ENCODE data around the gene NOSTRIN. TPM values are rescaled to one million over a fixed set of nuclear protein-coding genes. Genes with fewer than 3 reads are reported as not detected.
A peak's percentile ranks its signal among the peaks of the same experiment; 100 is the strongest.

NOSTRIN gene, protein sequence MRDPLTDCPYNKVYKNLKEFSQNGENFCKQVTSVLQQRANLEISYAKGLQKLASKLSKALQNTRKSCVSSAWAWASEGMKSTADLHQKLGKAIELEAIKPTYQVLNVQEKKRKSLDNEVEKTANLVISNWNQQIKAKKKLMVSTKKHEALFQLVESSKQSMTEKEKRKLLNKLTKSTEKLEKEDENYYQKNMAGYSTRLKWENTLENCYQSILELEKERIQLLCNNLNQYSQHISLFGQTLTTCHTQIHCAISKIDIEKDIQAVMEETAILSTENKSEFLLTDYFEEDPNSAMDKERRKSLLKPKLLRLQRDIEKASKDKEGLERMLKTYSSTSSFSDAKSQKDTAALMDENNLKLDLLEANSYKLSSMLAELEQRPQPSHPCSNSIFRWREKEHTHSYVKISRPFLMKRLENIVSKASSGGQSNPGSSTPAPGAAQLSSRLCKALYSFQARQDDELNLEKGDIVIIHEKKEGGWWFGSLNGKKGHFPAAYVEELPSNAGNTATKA
- total RNA-seq (2021), result 0.48 and 0.68 TPM in 2 replicates
- Bru-seq, nascent RNA, result percentile 29 among the genes with signal in this experiment
- BruChase-seq, experiment 1, labeled RNA remaining after a 2-hour chase, result percentile 30 among the genes with signal in this experiment
- percentile 23 among the genes with signal in this experiment for BruChase-seq, experiment 2, labeled RNA remaining after a 6-hour chase
- long read RNA-seq, partial matches to known transcripts, result 0 of 4 reads
- long read RNA-seq, other reads (novel, unspliced or antisense), result 4 of 4 reads

DNA sequence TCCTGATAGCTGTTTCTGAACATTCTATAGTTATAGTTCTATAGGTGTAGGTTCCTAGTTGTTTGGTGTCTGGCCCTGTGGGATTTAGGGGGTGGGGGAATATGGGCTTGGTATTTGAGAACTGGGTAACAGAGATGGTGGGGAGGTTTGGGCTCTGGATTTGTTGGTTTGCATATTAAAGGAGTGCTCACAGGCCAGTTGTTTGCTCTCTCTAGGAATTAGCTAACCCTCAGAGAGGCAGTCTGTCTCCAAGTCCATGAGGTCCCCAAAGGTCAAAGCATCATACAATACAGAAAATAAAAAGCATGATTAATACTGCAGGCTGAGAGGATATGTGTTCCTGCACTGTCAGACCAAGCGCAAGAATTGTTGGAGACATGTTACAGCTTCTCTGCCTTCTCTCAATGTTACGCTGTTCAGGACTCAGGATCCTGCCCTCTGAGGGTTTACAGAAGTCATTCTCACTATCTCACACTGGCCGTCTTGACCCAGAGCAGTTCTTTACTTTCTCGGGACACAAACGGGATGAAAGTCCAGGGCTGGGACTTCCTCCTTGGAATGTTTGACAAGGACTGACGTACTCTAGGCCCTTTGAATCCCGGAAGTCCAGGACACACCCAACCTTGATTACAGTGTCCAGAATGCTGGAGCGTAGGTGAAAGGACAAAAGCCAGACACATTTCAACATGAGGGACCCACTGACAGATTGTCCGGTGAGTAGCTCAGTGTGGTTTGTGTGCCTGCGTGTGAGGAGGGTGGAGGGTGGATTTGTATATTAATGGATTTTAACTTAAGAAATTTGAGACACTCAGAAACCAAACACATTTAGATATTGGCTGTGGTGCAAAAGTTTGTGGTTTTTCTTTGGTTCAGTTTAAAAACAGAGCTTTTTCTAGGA lies at the start of gene NOSTRIN:
Gene NOSTRIN, plus strand, starts transcription at position 677 of the 898 bp plus-strand sequence. Its CDS starts 10 bp downstream, at position 687.
- H3K4me1 ChIP-seq (replicated peaks; ENCODE audit: insufficient read depth), result no peaks in the 10 kb centered on the region; the same call in 1 of the 2 replicates
- no peaks in the 10 kb centered on the region for H3K27me3 ChIP-seq (ENCODE audit: insufficient read depth, low read depth)
- H3F3A ChIP-seq (ENCODE audit: insufficient read depth, low read depth), result no peaks in the 10 kb centered on the region
- no peaks in the 10 kb centered on the region for H4K20me1 ChIP-seq (ENCODE audit: insufficient read depth)
- no peak within 1 kb of the TSS for H3K4me3 ChIP-seq
- peak in 1 of 2 experiments; percentile 10 for DNase-seq
- no peak within 1 kb of the TSS for H2AFZ ChIP-seq
- no peaks in the 10 kb centered on the region for H3K9me2 ChIP-seq (ENCODE audit: insufficient read depth)
- POLR2A ChIA-PET (ENCODE audit: unreplicated experiment), result no interaction called here
- TF ChIP-seq, protein P1, sequence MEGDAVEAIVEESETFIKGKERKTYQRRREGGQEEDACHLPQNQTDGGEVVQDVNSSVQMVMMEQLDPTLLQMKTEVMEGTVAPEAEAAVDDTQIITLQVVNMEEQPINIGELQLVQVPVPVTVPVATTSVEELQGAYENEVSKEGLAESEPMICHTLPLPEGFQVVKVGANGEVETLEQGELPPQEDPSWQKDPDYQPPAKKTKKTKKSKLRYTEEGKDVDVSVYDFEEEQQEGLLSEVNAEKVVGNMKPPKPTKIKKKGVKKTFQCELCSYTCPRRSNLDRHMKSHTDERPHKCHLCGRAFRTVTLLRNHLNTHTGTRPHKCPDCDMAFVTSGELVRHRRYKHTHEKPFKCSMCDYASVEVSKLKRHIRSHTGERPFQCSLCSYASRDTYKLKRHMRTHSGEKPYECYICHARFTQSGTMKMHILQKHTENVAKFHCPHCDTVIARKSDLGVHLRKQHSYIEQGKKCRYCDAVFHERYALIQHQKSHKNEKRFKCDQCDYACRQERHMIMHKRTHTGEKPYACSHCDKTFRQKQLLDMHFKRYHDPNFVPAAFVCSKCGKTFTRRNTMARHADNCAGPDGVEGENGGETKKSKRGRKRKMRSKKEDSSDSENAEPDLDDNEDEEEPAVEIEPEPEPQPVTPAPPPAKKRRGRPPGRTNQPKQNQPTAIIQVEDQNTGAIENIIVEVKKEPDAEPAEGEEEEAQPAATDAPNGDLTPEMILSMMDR (conservative IDR thresholded peaks at IDR 0.05), result no peak
- TF ChIP-seq EZH2 (IDR thresholded peaks at IDR 0.05; ENCODE audit: low read depth), result no peak
- BruUV-seq (replicated peaks), result no TSS peak
- no peak within 1 kb of the TSS for H3K4me2 ChIP-seq
- no peaks in the 10 kb centered on the region for H3K79me2 ChIP-seq (ENCODE audit: low read depth)
- intact Hi-C loops (cut with micrococcal nuclease; ENCODE audit: unreplicated experiment), result no loop called here
- no peaks in the 10 kb centered on the region for H3K36me3 ChIP-seq (ENCODE audit: low read depth)
- no peak within 1 kb of the TSS for H3K27ac ChIP-seq
- CTCF ChIA-PET, result no interaction called here
- H3K9me3 ChIP-seq (ENCODE audit: insufficient read depth, low read depth), result no peaks in the 10 kb centered on the region

DNA sequence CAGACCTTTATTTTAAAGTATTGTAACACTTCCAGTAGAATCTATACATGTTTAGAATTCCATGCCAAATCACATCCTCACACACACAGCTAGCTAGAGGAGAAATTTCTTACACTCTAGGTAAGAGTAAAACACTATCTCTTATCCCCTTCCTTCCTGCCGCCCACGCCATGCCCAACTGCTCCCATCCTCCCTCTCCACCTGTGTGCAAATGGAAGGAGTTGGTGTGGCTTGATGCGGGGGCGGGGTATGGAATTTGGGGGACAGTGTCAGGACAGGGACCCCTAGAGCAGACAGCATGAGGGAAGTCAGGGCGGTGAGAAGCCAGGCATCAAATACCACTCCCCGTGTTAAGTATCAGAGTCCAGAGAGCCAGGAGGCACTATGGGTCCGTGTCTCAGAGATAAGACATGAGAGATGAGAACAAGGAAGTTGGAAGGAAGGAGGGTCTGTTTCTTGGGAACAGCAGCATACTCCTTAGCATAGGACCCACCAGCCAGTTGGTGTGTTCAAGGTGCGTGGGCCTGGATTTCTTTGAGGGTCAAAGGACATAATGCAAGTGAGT lies 48.6 kb upstream of the NOSTRIN start:
- ChIA-PET CTCF (interaction anchor here (0.6 kb wide), 1 partner anchor 469 kb away, joined by 3 read pairs; no protein-coding TSS in a partner anchor), POLR2A (ENCODE audit: unreplicated experiment) (no interaction called here)
- no peak for DNase-seq
- Histone ChIP-seq H3F3A (ENCODE audit: insufficient read depth, low read depth) (no peaks in the 10 kb centered on the region), H2AFZ (no peak overlapping the region), H3K9me3 (ENCODE audit: insufficient read depth, low read depth) (no peaks in the 10 kb centered on the region), H3K27ac (no peak overlapping the region), H3K27me3 (ENCODE audit: insufficient read depth, low read depth) (no peaks in the 10 kb centered on the region), H3K9me2 (ENCODE audit: insufficient read depth) (no peaks in the 10 kb centered on the region), H3K4me3 (no peak overlapping the region), H3K4me2 (no peak overlapping the region), H3K4me1 (replicated peaks; ENCODE audit: insufficient read depth) (no peaks in the 10 kb centered on the region), H3K36me3 (ENCODE audit: low read depth) (no peaks in the 10 kb centered on the region), H3K79me2 (ENCODE audit: low read depth) (no peaks in the 10 kb centered on the region), H4K20me1 (ENCODE audit: insufficient read depth) (no peaks in the 10 kb centered on the region)
- TF ChIP-seq EZH2 (IDR thresholded peaks at IDR 0.05; ENCODE audit: low read depth), result no peak
- TF ChIP-seq, protein P1 (conservative IDR thresholded peaks at IDR 0.05), result no peak
- intact Hi-C loops (cut with micrococcal nuclease; ENCODE audit: unreplicated experiment), result no loop called here
- no TSS peak for BruUV-seq (replicated peaks)

DNA sequence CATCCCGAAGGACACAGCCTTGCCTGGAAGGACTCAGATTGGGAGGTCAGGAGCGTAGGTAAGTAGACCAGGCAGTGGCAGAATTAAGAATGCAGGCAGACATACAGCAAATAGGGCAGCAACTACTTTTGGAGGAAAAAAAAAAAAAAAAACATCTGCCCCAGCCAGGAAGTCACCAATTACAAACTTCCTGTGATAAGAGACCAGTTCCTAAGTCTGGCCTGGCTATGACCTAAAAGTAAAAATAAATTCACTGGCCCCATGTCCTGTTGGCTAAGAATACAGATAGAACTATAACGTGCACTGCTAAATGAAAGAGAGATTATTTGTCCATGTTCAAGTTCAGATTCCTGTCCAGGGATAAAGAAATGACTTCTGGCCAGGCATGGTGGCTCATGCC lies 45.2 kb upstream of the NOSTRIN start:
- Histone ChIP-seq H3K4me3 (no peak overlapping the region), H3K79me2 (ENCODE audit: low read depth) (no peaks in the 10 kb centered on the region), H3K9me3 (ENCODE audit: insufficient read depth, low read depth) (no peaks in the 10 kb centered on the region), H3K4me2 (no peak overlapping the region), H3K27me3 (ENCODE audit: insufficient read depth, low read depth) (no peaks in the 10 kb centered on the region), H3K27ac (no peak overlapping the region), H3K36me3 (ENCODE audit: low read depth) (no peaks in the 10 kb centered on the region), H4K20me1 (ENCODE audit: insufficient read depth) (no peaks in the 10 kb centered on the region), H3K4me1 (replicated peaks; ENCODE audit: insufficient read depth) (no peaks in the 10 kb centered on the region), H2AFZ (no peak overlapping the region), H3K9me2 (ENCODE audit: insufficient read depth) (no peaks in the 10 kb centered on the region), H3F3A (ENCODE audit: insufficient read depth, low read depth) (no peaks in the 10 kb centered on the region)
- no TSS peak for BruUV-seq (replicated peaks)
- TF ChIP-seq EZH2 (IDR thresholded peaks at IDR 0.05; ENCODE audit: low read depth), result no peak
- TF ChIP-seq, protein P1 (conservative IDR thresholded peaks at IDR 0.05), result no peak
- POLR2A ChIA-PET (ENCODE audit: unreplicated experiment), result interaction anchor here (0.6 kb wide), 1 partner anchor 505 kb away, joined by 4 read pairs; no protein-coding TSS in a partner anchor
- DNase-seq, result no peak
- CTCF ChIA-PET, result no interaction called here
- intact Hi-C loops (cut with micrococcal nuclease; ENCODE audit: unreplicated experiment), result no loop called here
